Breast epithelium (tissue), 3 donors: ENCODE measurements around the gene HIPK2.

Source experiments
- POLR2A ChIP-seq: fragments of 450-650 bp; IDR thresholded peaks from one replicate; pipeline ENCODE4 v1.6.1; 2016; ENCODE audit warnings: antibody characterized with exemption, mild to moderate bottlenecking, moderate library complexity
- POLR2AphosphoS5 ChIP-seq, 3 donors: sonication (generic); formaldehyde crosslinking; IDR thresholded peaks; one replicate each; pipeline ENCODE4 v1.6.1; 2017; ENCODE audit warnings: antibody characterized with exemption in 3 of 3
- TF ChIP-seq, protein P1 (sequence below), 3 donors: fragments of 450-650 bp; IDR thresholded peaks; one replicate each; pipeline ENCODE4 v1.5.1; 2016 to 2017; ENCODE audit warnings: antibody characterized with exemption in 3 of 3, mild to moderate bottlenecking in 3 of 3, moderate library complexity in 3 of 3

- TF ChIP-seq, protein P1, sequence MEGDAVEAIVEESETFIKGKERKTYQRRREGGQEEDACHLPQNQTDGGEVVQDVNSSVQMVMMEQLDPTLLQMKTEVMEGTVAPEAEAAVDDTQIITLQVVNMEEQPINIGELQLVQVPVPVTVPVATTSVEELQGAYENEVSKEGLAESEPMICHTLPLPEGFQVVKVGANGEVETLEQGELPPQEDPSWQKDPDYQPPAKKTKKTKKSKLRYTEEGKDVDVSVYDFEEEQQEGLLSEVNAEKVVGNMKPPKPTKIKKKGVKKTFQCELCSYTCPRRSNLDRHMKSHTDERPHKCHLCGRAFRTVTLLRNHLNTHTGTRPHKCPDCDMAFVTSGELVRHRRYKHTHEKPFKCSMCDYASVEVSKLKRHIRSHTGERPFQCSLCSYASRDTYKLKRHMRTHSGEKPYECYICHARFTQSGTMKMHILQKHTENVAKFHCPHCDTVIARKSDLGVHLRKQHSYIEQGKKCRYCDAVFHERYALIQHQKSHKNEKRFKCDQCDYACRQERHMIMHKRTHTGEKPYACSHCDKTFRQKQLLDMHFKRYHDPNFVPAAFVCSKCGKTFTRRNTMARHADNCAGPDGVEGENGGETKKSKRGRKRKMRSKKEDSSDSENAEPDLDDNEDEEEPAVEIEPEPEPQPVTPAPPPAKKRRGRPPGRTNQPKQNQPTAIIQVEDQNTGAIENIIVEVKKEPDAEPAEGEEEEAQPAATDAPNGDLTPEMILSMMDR (IDR thresholded peaks at IDR 0.05), result no peak
- TF ChIP-seq POLR2AphosphoS5 (IDR thresholded peaks at IDR 0.05), result no peak
- TF ChIP-seq POLR2A, result no peak
These were observed 6.8 kb upstream of the HIPK2 start for GRCh38 chr7:139784648-139785047.
